Tibial nerve (tissue), 3 donors: Measurements from ENCODE around the gene HOXD13.

Source experiments
- CTCF ChIP-seq, 5 experiments: fragments of 200-600 bp in 3 of 5; fragments of 450-650 bp in 2 of 5; sonication (generic) in 3 of 5; IDR thresholded peaks; one replicate each; pipeline ENCODE4 v1.5.1; 2016 to 2019; ENCODE audit warnings: antibody characterized with exemption in 5 of 5, mild to moderate bottlenecking in 3 of 5, moderate library complexity in 2 of 5
- POLR2A ChIP-seq, 2 donors: fragments of 450-650 bp; IDR thresholded peaks; one replicate each; pipeline ENCODE4 v1.6.1; 2017; ENCODE audit warnings: antibody characterized with exemption in 2 of 2, mild to moderate bottlenecking in 2 of 2, moderate library complexity in 2 of 2

- no peak for TF ChIP-seq CTCF (IDR thresholded peaks at IDR 0.05)
- no peak for TF ChIP-seq POLR2A (IDR thresholded peaks at IDR 0.05)
Observed at GRCh38 chr2:176109946-176110345, 17.4 kb downstream of the HOXD13 start.
